NCI-H1436 treated with DMSO at 0.1 percent for 48 hours (cell line): ENCODE results near the gene CLRN3.

ENCODE experiments used
- DNase-seq: peaks from one replicate; lab custom pipeline; 2025; lab: John Stamatoyannopoulos, UW

CLRN3 gene

GRCh38 chr10:127892743-127893142 lies at the start of gene CLRN3:
Gene CLRN3, minus strand, starts transcription at chr10:127892941. Its CDS starts 157 bp downstream, at chr10:127892784.
- no peak for DNase-seq

DNA sequence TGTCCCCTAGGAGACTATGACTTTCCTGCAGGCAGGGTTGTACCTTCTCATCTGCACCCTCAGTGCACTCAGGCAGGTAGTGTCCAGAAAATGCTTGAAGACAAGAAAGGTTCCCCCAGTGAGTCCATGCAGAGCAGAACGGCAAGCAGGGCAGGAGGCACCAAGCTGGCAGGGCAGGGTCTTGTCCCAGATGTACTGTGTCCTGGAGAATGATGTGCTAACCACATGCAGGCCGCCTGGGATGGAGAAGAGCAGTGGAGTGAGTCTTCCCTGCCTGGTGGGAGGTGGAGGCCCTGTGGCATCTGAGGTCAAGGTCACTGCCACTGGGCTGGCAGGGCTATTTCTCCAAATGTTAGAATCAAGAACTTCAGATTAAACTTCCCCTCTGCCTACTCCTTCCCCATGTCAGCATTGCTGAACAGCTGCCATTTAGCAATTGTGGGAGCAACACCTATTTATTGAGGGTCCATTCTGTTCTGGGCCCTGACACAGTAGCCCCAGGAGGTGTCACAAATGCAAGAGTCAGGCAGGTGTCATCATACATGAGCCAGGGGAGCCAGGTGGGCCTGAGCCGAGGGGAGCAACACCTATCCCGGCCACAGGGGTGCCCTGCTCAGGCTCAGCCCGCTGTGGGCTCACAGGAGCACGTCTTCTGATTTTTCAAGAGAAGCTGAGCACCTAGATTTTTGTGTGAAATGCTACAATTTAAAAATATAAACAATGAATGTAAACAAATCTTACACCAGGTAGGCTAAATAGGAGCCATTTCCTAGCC lies 48.3 kb upstream of the CLRN3 start:
- DNase-seq = no peak

DNA sequence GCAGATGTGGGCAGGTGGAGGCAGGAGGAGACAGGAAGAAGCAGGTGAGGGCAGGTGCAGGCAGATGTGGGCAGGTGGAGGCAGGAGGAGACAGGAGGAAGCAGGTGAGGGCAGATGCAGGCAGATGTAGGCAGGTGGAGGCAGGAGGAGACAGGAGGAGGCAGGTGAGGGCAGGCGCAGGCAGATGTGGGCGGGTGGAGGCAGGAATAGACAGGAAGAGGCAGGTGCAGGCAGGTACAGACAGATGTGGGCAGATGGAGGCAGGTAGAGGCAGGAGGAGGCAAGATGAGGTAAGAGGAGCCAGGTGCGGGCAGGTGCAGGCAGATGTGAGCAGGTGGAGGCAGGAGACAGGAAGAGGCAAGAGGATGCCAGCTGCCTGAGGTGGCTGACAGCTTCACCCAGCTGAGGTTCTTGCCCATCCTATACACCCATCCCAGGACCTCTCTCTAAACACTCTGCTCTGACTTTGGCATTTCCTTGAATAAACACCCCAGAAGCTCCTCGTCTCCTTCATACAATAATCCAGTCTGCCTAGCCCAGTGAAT lies 47.1 kb upstream of the CLRN3 start:
- no peak for DNase-seq

DNA sequence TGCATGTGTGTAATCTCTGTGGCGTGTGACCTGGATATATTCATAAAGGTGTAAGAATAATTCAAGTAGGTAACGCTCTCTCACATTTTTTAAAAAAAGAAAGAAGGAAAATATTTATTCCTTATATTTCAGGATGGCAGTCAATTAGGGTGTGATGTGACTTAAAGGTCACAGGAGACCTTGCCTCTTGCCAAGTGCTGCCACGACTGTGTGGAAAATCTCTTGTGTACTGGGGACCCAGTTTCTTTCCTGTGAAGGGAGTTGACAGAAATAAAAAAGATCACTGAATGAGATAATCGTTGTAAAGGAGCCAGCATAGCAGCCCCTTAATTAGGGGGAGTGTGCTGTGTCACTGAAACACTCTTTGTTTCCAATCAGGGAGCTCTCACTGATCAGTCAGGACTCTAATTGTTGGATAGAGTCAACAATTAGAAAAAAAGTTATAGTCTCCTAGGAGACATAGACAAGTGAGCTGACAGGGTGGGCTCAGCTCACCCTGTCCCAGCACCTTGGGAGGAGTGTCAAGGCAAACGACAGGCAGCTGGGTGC lies 45.2 kb upstream of the CLRN3 start:
- no peak for DNase-seq

- no peak for DNase-seq
Measured at GRCh38 chr10:127937069-127937468, 44.3 kb upstream of the CLRN3 start.

DNA sequence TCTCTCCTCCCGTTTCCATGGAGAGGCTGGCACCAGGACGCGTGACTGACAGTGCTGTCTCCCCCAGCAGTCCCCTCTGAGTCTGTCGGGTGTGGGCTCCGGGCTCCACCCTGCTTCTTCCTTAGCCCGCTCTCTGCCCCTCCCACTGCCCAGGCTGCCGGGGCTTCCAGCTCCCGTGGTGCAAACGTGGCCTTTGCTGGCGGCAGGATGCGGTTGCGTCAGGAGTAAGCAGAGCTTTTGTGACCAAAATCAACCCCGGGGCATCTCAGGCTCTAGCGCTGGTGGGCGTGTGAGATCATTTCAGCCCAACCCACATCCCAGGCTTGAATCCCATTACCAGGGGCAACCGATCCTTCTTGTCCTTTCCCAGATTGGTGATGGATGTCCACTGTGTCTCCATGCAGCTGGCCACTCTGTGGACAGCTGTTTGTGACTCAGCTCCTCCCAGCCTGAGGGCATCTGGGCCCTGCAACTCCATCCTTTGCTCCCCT lies 42.4 kb upstream of the CLRN3 start:
- no peak for DNase-seq

GRCh38 chr10:127934383-127934782 lies 41.6 kb upstream of the CLRN3 start:
- DNase-seq = no peak

DNA sequence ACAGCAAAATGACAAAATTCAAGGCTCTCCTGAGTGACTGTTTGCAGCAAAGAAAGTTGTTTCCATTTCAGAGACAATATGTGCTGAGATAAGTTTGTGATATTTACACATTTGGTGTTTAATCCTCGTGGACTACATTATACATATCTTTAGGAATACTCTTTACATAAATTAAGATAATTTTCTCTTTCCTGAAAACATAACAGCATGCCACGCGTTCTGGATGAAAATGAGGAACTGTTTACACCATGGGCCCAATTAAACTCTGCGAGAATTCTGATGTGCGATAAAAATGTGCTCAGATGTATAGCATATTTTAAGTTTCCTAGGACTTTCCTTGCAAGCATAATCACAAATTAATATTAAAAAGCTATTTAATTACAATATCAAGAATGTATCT lies 40.5 kb upstream of the CLRN3 start:
- DNase-seq = no peak

DNA sequence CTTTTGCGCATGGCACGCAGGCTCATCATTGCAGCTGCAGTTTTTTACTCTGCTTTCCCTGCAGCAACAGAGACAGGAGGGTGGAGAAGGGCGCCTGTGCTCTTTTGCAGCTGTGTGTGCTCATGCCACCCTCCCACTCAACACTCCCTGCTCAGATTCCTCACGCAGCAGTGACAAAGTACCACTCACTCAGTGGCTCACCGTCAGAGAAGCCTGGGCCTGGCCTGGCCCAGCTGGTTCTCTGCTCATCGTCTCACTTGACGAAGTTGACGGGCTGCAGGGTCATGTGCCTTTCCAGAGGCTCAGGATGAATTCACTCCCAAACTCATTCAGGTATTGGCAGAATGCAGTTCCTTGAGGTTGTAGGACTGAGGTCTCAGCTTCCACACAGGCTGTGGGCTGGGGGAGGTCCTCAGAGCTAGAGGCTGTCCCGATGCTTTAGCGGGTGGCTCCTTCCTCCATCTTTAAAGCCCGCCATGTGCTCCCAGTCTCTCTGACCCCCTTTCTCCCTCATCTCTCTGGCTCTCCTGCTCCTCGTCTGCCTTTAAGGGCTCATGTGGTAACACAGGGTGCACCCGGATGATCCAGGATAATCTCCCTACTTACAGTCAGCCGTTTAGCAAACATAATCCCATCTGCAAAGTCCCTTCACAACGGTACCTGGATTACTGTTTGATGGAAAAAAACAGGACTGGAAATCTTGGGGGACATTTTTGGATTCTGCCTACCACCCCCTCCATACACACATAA lies 40.0 kb upstream of the CLRN3 start:
- no peak for DNase-seq

- no peak for DNase-seq
Measured at GRCh38 chr10:127928021-127928806, 35.5 kb upstream of the CLRN3 start.

DNA sequence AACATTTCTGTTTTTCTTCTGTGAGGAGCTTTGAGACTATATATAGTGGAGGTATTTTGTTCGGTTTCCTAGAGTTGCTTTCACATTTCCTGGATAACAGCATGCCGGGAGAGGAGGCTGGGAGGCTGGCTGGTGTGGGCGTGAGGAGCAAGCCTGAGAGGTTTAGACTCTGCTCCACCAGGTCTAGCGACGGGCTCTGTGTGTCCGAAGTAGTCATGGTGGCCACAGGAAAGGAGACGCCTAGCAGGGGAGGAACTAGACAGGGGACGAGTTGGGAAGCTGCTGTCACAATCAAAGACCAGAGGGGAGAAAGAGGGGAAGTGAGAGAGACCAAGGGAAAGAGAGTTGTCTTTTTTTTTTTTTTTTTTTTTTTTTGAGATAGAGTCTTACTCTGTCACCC lies 33.7 kb upstream of the CLRN3 start:
- no peak for DNase-seq

DNA sequence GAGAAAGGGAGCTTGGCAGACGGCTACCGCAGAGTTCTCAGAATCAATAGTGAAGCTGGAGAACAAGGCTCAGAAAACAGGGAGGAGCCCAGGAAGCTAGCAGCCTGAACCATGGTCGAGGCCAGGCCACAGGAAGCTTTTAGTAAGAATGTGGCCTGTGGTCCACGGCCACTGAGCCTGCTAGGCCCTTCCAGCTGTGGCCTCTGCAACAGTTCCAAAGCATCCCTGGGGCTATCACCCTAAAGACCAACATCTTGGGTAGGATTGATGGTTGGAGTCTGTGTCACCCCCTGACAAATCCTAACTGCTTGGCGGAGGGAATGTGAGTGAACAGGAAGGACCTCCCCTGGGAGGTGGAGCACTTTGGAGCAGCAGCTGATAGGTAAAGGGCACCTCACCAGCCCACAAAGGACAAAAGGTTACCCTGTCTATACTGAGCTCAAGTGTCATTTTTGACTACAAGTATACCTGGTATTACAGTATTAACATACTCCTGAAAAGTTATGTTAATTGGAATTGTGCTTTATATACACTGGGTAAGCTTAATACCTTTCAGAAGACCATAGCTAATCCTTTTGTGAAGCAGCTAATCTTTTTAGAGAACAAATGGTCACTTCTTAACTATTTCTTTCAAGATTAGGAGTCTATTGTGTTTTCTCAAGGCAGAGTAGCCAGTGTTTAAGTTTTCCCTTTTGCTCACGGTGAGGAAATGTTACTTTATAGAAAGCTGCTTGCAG lies 32.9 kb upstream of the CLRN3 start:
- no peak for DNase-seq

DNA sequence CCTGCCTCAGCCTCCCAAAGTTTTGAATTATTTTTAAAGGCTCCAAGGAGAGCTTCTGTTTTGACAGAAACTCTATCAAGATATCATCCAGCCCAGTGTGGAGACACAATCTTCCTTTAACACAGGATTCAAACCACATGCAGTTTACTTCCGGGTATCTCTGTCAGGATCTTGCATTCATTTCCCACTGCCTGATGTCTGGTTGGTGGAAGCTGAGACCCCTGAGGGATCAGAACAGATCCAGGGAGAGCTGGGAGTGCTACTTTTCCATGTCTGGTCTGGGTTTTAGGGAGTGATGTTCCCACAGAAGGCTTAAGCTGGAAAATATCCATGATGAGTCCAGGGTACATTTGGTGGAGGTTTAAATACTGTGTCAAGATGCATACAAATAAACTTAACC lies 30.9 kb upstream of the CLRN3 start:
- no peak for DNase-seq

DNA sequence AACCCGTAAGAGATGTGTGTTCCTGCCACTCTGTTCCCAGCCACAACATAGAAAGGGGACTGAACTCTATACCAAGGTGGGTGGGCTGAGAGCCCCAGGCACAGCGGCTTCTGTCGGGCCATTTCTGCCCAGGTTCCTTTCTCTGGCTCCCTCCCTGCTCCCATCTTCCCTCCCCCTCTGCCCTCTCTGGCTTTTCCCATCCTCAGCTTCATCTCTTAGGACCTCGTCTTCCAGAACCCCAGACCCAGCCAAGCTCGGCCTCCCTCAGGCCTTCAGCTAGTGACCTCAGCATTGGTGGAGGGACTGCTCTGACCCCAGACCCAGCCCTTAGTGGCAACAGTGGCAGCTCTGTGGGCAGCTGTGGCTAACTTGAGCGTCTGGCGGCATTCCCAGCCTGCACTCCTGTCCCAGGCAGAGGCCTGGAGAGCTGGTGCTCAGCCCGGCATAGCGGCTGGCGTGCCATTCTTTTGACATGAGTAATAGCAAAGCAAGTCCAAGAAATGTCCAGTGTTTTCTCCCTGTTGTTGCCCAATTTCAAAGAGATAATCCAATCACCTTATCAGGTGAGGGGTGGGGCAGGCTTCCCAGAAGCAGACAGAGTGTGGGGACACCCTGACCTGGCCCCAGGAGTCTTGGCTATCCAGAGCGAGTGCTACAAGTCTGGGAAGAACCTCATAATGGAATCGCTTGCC lies 30.1 kb upstream of the CLRN3 start:
- no peak for DNase-seq

GRCh38 chr10:127922206-127922605 lies 29.5 kb upstream of the CLRN3 start:
- no peak for DNase-seq

DNA sequence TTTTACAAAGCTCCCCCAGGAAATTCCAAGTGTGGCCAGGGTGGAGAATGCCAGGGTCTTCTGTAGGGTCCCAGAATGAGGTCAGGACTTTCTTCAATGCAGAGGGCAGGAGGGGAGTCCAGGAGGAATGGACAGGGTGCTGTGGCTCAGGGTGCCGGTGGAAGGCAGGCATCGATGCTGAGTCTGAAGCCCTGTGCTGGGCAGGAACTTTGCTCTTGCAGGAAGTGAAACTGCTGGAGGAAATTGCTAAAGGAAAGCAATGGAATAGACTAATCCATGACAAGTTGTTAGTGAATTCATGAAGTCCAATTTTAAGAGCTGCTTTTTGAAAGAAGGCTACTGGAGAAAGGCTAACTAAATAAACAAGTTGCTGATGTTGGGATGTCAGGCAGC lies 29.0 kb upstream of the CLRN3 start:
- no peak for DNase-seq

DNA sequence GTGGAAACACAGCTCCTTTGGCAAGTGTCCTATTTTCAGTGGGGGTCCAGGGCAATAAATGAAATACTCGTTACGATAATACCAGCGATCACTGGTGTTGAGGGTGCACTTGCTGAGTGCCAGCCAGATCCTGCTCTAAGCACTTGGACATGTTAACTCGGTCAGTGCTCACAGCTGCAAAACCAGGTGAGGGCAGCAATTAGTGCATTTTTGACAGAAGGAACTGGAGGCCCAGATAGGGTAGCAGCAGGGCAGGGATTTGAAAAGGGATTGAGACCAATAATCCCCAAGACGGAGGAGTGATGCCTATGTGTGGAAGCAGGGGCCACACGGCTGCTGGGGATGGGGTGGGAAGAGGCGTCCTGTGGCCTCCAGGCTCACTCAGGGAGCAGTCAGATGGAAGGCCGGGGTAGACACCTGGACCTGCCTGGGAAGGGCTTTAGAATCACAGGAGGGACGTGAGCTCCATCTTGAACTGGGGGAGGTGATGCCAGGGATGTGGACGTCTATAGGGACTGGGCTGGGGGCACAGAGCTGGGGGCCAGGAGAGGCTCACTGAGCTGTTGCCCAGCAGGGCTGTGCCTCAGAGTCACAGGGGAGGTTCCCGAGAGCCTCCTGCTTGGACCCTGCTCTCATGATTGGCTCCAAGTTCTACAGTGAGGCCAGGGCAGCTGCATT lies 28.5 kb upstream of the CLRN3 start:
- DNase-seq = no peak

DNA sequence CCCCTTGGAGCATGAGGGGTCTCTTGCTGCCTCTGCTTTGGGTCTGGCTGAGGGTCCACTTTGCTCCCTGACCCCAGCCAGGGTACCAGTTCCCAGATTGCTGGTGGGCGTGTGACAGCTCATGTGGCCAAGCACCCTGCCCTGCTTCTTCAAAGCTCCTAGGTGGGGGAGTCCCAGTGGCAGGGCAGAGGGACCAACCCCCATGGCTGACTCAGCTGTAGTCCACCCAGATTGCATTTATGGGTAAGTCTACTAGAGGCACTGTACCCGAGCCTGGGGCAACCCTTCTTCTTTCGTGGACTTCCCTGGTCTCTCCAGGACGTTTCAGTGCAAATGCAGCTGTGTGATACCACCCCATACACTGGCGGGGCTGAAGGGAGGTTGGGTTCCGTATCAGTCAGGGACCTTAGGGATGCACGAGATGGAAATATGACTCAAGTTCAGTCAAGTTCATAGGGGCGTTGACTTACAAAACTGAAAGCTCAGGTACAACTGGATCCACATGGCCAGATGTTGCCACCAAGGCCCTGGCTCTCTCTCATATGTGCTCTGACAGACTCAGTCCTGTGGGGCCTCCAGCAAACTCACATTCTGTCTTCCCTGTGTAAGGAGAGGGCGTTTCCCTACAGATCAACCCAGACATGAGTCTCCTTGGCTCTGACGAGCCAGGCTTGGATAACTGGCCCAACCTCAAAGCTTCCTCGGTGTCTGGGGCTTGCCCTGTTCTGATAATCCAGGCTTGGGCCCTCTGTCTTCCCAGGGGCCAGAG lies 27.7 kb upstream of the CLRN3 start:
- no peak for DNase-seq
